Muscle layer of duodenum (tissue), 2 donors: ENCODE results near the gene CAPN12.

Experiments
- H3K27ac ChIP-seq: one replicate; pipeline ENCODE4 v1.7.0; 2013; ENCODE audit warnings: mild to moderate bottlenecking, low read length
- H3K27me3 ChIP-seq: one replicate; pipeline ENCODE4 v1.7.0; 2013; ENCODE audit warnings: low read depth, mild to moderate bottlenecking, control low read depth, low read length
- H3K36me3 ChIP-seq, 2 donors: one replicate each; pipeline ENCODE4 v1.7.0; 2013; ENCODE audit warnings: low read length in 2 of 2, control low read depth in 1 of 2, mild to moderate bottlenecking in 1 of 2; ENCODE audit not compliant: insufficient read depth in 2 of 2, control insufficient read depth in 1 of 2
- H3K4me1 ChIP-seq, 2 donors: one replicate each; pipeline ENCODE4 v1.7.0; 2013; ENCODE audit warnings: low read length in 2 of 2, mild to moderate bottlenecking in 2 of 2, control low read depth in 1 of 2, moderate library complexity in 1 of 2; ENCODE audit not compliant: insufficient read depth in 2 of 2, control insufficient read depth in 1 of 2
- H3K4me3 ChIP-seq, 2 donors: one replicate each; pipeline ENCODE4 v1.7.0; 2013; ENCODE audit warnings: low read length in 2 of 2, low read depth in 1 of 2, mild to moderate bottlenecking in 1 of 2
- H3K9me3 ChIP-seq, 2 donors: one replicate each; pipeline ENCODE4 v1.7.0; 2013; ENCODE audit warnings: low read length in 2 of 2, control low read depth in 1 of 2, mild to moderate bottlenecking in 1 of 2; ENCODE audit not compliant: control insufficient read depth in 1 of 2
- donor health status: healthy.

Gene CAPN12

GRCh38 chr19:38687837-38688378, 56.4 kb downstream of the CAPN12 start:
- Histone ChIP-seq H3K9me3 (no peaks in the 10 kb centered on the region), H3K4me3 (no peak overlapping the region), H3K36me3 (peaks cover 16 to 32% of the 10 kb centered on the region in 2 donors), H3K27ac (no peak overlapping the region), H3K27me3 (no peaks in the 10 kb centered on the region), H3K4me1 (peaks cover 50 to 57% of the 10 kb centered on the region in 2 donors)

GRCh38 chr19:38686530-38686888, 57.8 kb downstream of the CAPN12 start:
- H3K4me1 ChIP-seq, result peaks cover 41 to 45% of the 10 kb centered on the region in 2 donors

GRCh38 chr19:38685666-38686529, 58.4 kb downstream of the CAPN12 start:
- Histone ChIP-seq H3K36me3 (peaks cover 6 to 28% of the 10 kb centered on the region in 2 donors), H3K4me3 (no peak overlapping the region), H3K9me3 (no peaks in the 10 kb centered on the region), H3K4me1 (peaks cover 41 to 50% of the 10 kb centered on the region in 2 donors), H3K27ac (peak overlapping the region; percentile 94), H3K27me3 (no peaks in the 10 kb centered on the region)

More at GRCh38 chr19:38686530-38686888, 57.8 kb downstream of the CAPN12 start:
- no peak overlapping the region for H3K4me3 ChIP-seq
- no peaks in the 10 kb centered on the region for H3K27me3 ChIP-seq
- H3K27ac ChIP-seq, result peak overlapping the region; percentile 94
- no peaks in the 10 kb centered on the region for H3K9me3 ChIP-seq
- peaks cover 6 to 28% of the 10 kb centered on the region in 2 donors for H3K36me3 ChIP-seq

- no peaks in the 10 kb centered on the region for H3K27me3 ChIP-seq
- peaks cover 47 to 50% of the 10 kb centered on the region in 2 donors for H3K4me1 ChIP-seq
- peak overlapping the region; percentile 94 for H3K27ac ChIP-seq
- H3K9me3 ChIP-seq, result no peaks in the 10 kb centered on the region
- no peak overlapping the region for H3K4me3 ChIP-seq
- peaks cover 6 to 28% of the 10 kb centered on the region in 2 donors for H3K36me3 ChIP-seq
These were observed 59.2 kb downstream of the CAPN12 start for GRCh38 chr19:38684862-38685665.

- Histone ChIP-seq H3K4me3 (no peak overlapping the region), H3K9me3 (no peaks in the 10 kb centered on the region), H3K36me3 (peaks cover 6 to 28% of the 10 kb centered on the region in 2 donors), H3K27me3 (no peaks in the 10 kb centered on the region), H3K27ac (peak overlapping the region; percentile 94), H3K4me1 (peaks cover 51 to 58% of the 10 kb centered on the region in 2 donors)
These were observed 60.0 kb downstream of the CAPN12 start for GRCh38 chr19:38684078-38684861.

GRCh38 chr19:38683393-38684077, 60.7 kb downstream of the CAPN12 start:
- peaks cover 54 to 56% of the 10 kb centered on the region in 2 donors for H3K4me1 ChIP-seq

GRCh38 chr19:38682872-38683392, 61.3 kb downstream of the CAPN12 start:
- H3K27me3 ChIP-seq, result no peaks in the 10 kb centered on the region
- H3K36me3 ChIP-seq, result peaks cover 6 to 28% of the 10 kb centered on the region in 2 donors
- H3K4me3 ChIP-seq, result peak overlapping the region in 1 of 2 donors; percentile 2
- H3K9me3 ChIP-seq, result no peaks in the 10 kb centered on the region
- H3K27ac ChIP-seq, result peak overlapping the region; percentile 94
- peaks cover 49 to 58% of the 10 kb centered on the region in 2 donors for H3K4me1 ChIP-seq

More at GRCh38 chr19:38683393-38684077, 60.7 kb downstream of the CAPN12 start:
- Histone ChIP-seq H3K27me3 (no peaks in the 10 kb centered on the region), H3K27ac (peak overlapping the region; percentile 94), H3K36me3 (peaks cover 6 to 28% of the 10 kb centered on the region in 2 donors), H3K9me3 (no peaks in the 10 kb centered on the region), H3K4me3 (peak overlapping the region in 1 of 2 donors; percentile 2)

GRCh38 chr19:38682195-38682867, 61.9 kb downstream of the CAPN12 start:
- Histone ChIP-seq H3K36me3 (peaks cover 0 to 28% of the 10 kb centered on the region in 2 donors), H3K4me1 (peaks cover 49 to 52% of the 10 kb centered on the region in 2 donors), H3K9me3 (no peaks in the 10 kb centered on the region), H3K27ac (peak overlapping the region; percentile 94), H3K4me3 (peak overlapping the region in 1 of 2 donors; percentile 2), H3K27me3 (no peaks in the 10 kb centered on the region)
